ENCODE results near the gene ANO9.

The ANO9 gene

DNA sequence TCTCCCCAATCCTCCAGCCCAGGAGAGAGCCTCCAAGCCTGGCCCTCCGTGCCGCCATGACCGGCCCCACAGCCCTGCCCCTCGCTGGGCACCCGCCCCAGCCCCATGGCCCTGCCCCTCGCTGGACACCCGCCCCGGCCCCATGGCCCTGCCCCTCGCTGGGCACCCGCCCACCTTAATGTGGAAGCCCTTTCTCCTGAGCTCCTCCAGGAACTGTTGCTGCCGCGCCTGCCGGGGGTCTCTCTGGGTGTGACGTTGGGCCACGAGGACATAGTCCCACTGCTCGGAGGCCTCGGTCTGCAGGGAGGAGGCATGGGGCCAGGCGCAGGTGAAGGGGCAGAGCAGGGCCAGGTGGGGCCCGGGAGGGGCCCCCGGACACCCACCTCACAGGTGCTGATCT is 8.2 kb downstream of the ANO9 start:
- TF ChIP-seq, protein P1, sequence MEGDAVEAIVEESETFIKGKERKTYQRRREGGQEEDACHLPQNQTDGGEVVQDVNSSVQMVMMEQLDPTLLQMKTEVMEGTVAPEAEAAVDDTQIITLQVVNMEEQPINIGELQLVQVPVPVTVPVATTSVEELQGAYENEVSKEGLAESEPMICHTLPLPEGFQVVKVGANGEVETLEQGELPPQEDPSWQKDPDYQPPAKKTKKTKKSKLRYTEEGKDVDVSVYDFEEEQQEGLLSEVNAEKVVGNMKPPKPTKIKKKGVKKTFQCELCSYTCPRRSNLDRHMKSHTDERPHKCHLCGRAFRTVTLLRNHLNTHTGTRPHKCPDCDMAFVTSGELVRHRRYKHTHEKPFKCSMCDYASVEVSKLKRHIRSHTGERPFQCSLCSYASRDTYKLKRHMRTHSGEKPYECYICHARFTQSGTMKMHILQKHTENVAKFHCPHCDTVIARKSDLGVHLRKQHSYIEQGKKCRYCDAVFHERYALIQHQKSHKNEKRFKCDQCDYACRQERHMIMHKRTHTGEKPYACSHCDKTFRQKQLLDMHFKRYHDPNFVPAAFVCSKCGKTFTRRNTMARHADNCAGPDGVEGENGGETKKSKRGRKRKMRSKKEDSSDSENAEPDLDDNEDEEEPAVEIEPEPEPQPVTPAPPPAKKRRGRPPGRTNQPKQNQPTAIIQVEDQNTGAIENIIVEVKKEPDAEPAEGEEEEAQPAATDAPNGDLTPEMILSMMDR (IDR thresholded peaks at IDR 0.05; ENCODE audit: low read depth, low read length): no peak
- no peak overlapping the region for H3K4me3 ChIP-seq (replicated peaks in 1 of 2; ENCODE audit: low read depth in 2 of 2, low read length in 2 of 2)
- DNase-seq (ENCODE audit: low read depth in 2 of 2): no peak

DNA sequence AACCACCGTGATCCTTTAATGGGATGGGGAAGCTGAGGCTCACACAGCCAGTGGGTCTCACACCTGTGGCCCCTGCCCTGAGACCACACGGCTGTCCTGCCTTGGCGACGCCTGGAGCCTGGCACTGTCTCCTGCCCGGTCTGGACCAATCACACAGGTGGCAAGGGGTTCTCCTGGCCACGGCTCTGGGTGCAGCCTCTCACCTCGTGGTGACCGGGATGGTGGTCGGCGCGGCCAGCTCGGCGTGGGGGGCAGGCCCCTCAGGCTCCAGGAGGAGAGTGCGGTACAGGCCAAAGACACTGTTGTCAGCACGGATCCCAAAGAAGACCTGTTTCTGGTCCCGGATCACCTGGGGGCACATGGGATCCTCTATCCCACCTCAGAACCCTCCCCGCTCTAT is 8.7 kb downstream of the ANO9 start:
- no peak for DNase-seq (ENCODE audit: low read depth in 2 of 2)
- H3K4me3 ChIP-seq (replicated peaks in 1 of 2; ENCODE audit: low read depth in 2 of 2, low read length in 2 of 2): no peak overlapping the region
- TF ChIP-seq, protein P1 (IDR thresholded peaks at IDR 0.05; ENCODE audit: low read depth, low read length): no peak

DNA sequence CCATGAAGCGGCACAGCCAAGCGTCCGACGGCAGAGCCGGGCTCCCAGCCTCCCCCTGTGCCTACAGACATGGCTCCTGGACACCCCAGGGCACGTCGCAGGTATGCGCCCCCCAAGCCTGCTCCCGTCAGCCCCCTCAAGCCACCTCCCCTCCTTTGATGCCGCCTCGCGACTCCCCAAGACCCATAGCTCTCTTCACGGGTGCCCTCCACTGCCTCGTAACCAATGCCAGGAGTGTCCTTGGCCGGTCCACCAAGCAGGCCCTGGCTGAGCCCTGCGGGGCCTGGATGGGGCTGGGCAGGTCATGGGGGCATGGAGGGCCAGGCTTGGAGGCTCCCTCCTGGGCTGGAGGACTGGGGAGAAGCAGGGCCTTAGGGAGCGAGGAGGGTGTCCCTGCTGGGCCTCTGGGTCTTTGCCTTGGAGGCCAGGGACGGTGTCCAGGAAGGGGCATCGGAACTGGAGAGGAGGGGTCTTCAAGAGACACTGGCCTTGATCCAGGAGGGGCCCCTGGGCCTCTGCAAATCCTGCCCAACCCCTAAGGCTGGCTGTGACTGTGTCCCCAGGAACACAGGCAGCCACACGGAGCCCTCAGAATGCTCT is 9.2 kb downstream of the ANO9 start:
- TF ChIP-seq, protein P1 (IDR thresholded peaks at IDR 0.05; ENCODE audit: low read depth, low read length): no peak
- no peak for DNase-seq (ENCODE audit: low read depth in 2 of 2)
- no peak overlapping the region for H3K4me3 ChIP-seq (replicated peaks in 1 of 2; ENCODE audit: low read depth in 2 of 2, low read length in 2 of 2)

DNA sequence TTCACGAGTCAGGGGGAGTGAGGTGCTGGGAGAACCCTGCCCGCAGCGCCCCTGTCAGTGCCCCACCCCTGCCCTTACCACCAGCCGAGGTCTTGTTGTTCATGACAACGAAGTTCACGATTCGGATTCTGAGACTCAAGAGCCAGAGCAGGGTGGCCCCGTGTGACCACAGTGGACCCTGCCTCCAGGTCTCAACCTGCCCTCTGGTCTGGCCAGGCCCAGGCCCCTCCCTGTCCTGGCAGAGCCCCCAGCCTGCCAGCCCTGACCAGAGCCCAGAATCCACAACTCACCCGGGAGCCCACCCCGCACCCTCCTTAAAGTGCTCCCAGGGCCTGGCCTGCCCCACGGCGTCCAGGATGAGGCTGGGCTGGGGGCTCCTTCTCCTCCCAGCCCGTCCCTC is 9.9 kb downstream of the ANO9 start:
- no peak for DNase-seq (ENCODE audit: low read depth in 2 of 2)
- TF ChIP-seq, protein P1 (IDR thresholded peaks at IDR 0.05; ENCODE audit: low read depth, low read length): no peak
- H3K4me3 ChIP-seq (replicated peaks in 1 of 2; ENCODE audit: low read depth in 2 of 2, low read length in 2 of 2): no peak overlapping the region

DNA sequence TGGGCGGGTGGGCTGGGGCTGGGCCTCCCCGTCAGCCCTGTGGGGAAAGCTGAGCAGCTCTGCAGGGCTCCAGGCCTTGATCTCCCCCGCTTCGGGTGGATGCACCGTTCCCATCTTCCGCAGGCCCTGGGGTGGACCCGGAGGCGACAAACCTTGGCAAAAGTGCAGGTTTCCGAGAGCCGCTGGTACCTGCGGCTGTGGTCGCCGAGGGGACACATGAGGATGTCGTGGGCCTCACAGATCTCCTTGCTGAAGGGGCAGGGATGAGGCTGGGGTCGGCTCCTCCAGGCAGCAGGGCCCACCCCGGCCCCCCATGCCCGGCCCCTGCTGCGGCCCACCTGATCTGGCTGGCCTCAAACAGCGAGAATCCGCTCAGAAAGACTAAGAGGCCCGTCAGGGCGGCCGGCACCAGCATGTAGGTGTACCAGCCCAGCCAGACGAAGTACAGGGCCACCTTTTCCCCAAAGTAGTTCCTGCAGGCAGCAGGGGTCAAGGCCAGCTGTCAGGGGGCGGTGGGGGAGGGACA is 11.8 kb downstream of the ANO9 start:
- H3K4me3 ChIP-seq (replicated peaks in 1 of 2; ENCODE audit: low read depth in 2 of 2, low read length in 2 of 2): no peak overlapping the region
- TF ChIP-seq, protein P1 (IDR thresholded peaks at IDR 0.05; ENCODE audit: low read depth, low read length): no peak
- DNase-seq (ENCODE audit: low read depth in 2 of 2): no peak

DNA sequence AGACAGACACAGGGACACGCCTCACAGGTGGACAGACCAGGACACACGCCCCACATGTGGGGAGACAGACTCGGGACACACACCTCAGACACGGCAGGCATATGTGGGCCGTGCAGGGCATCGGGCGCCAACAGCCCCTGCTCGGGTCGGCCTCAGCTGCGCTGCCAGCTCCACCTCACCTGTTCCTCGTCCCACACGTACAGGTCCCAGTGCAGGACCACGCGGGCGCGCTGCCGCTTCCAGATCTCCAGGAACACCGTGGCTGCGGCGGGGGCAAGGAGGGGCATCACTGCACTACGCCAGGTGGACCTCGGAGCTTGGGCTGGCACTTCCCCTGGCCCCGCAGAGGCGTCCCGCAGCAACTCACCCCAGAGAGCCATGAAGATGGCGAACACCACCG is 12.4 kb downstream of the ANO9 start:
- no peak for DNase-seq (ENCODE audit: low read depth in 2 of 2)
- TF ChIP-seq, protein P1 (IDR thresholded peaks at IDR 0.05; ENCODE audit: low read depth, low read length): no peak
- no peak overlapping the region for H3K4me3 ChIP-seq (replicated peaks in 1 of 2; ENCODE audit: low read depth in 2 of 2, low read length in 2 of 2)

DNA sequence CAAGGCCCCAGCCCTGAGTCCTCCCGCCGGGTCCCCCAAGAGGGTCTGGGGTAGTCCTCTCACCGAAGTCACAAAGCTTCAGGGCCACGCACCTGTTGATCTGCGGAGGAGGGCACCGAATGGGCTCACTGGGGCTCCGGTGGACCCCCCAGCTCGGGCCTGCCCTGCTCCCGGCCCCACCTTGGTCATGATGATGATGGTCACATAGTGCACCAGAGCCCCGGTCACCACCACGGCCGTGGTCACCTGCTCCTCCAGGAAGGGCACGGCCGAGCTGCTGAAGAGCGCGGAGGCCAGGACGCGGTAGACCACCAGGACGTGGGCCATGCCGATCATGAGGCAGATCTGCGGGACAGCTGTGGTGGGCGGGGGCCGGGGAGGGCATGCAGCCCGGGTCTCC is 13.5 kb downstream of the ANO9 start:
- TF ChIP-seq, protein P1 (IDR thresholded peaks at IDR 0.05; ENCODE audit: low read depth, low read length): no peak
- no peak overlapping the region for H3K4me3 ChIP-seq (replicated peaks in 1 of 2; ENCODE audit: low read depth in 2 of 2, low read length in 2 of 2)
- DNase-seq (ENCODE audit: low read depth in 2 of 2): no peak

All from cardiac fibroblast (primary cell).